Tibial nerve (tissue), 4 donors: Measurements from ENCODE around the gene MAMDC2. TPM values are rescaled to one million over a fixed set of nuclear protein-coding genes. Genes with fewer than 3 reads are reported as not detected.

ENCODE experiments used
- DNase-seq, 2 donors: peaks; one replicate each; pipeline ENCODE4 v3.0.0-alpha.2; 2019; ENCODE audit warnings: low spot score in 2 of 2
- H3K27ac ChIP-seq, 4 donors: fragments of 200-600 bp; sonication (generic) in 3 of 4; one replicate each; pipeline ENCODE4 v1.5.1; 2017 to 2019; ENCODE audit warnings: mild to moderate bottlenecking in 1 of 4
- H3K27me3 ChIP-seq, 2 donors: fragments of 200-600 bp; sonication (generic) in 1 of 2; one replicate each; pipeline versions ENCODE4 v1.5.1 to v1.6.0; 2017 to 2019
- H3K36me3 ChIP-seq, 3 donors: fragments of 200-600 bp; sonication (generic); one replicate each; pipeline ENCODE4 v1.5.1; 2018 to 2019
- H3K4me1 ChIP-seq, 4 donors: fragments of 200-600 bp; sonication (generic) in 3 of 4; one replicate each; pipeline ENCODE4 v1.5.1; 2017 to 2019
- H3K4me3 ChIP-seq, 4 donors: fragments of 200-600 bp; sonication (generic) in 3 of 4; one replicate each; pipeline ENCODE4 v1.5.1; 2017 to 2019; ENCODE audit warnings: mild to moderate bottlenecking in 1 of 4, moderate library complexity in 1 of 4
- H3K9me3 ChIP-seq, 4 donors: fragments of 200-600 bp; sonication (generic) in 3 of 4; one replicate each; pipeline ENCODE4 v1.5.1; 2017 to 2019
- CTCF ChIP-seq, 5 experiments: fragments of 200-600 bp in 3 of 5; fragments of 450-650 bp in 2 of 5; sonication (generic) in 3 of 5; IDR thresholded peaks; one replicate each; pipeline ENCODE4 v1.5.1; 2016 to 2019; ENCODE audit warnings: antibody characterized with exemption in 5 of 5, mild to moderate bottlenecking in 3 of 5, moderate library complexity in 2 of 5
- EP300 ChIP-seq, 2 donors: sonication (generic); formaldehyde crosslinking; IDR thresholded peaks; one replicate each; pipeline ENCODE4 v1.6.1; 2017; ENCODE audit warnings: antibody characterized with exemption in 2 of 2, mild to moderate bottlenecking in 1 of 2
- POLR2A ChIP-seq, 2 donors: fragments of 450-650 bp; IDR thresholded peaks; one replicate each; pipeline ENCODE4 v1.6.1; 2017; ENCODE audit warnings: antibody characterized with exemption in 2 of 2, mild to moderate bottlenecking in 2 of 2, moderate library complexity in 2 of 2
- WGBS, 2 donors: methylation state at CpG; one replicate each; pipeline ENCODE4 v1.1.5; 2018; 5-methylcytosine and 5-hydroxymethylcytosine counted together
- total RNA-seq, 4 donors: library from RNA; depleted of rRNA; stranded (reverse); fragments of >200 nt; gene quantifications; one replicate each; pipeline ENCODE4 v1.1.0, GENCODE V29; 2016

Gene MAMDC2
- total RNA-seq, 4 donors from 2014 or later, result 24.9 to 75.9 (median 60.8) TPM

- peaks cover 0 to 14% (median 6%) of the 10 kb centered on the region in 4 donors for H3K4me1 ChIP-seq
- no peak overlapping the region for H3K27ac ChIP-seq
- WGBS, 2 donors, result 59 to 85% methylated on average over 9 to 10 of the region's 10 CpGs
- H3K27me3 ChIP-seq, result no peaks in the 10 kb centered on the region
- H3K36me3 ChIP-seq, result peaks cover 0 to 9% (median 0%) of the 10 kb centered on the region in 3 donors
- DNase-seq, result no peak
- no peak for TF ChIP-seq CTCF (IDR thresholded peaks at IDR 0.05)
- no peak for TF ChIP-seq POLR2A (IDR thresholded peaks at IDR 0.05)
- TF ChIP-seq EP300 (IDR thresholded peaks at IDR 0.05), result no peak
- no peak overlapping the region for H3K4me3 ChIP-seq
- no peaks in the 10 kb centered on the region for H3K9me3 ChIP-seq
These were observed 62.9 kb downstream of the MAMDC2 start for GRCh38 chr9:70106571-70106970.

GRCh38 chr9:70107558-70107957 is 63.9 kb downstream of the MAMDC2 start:
- Histone ChIP-seq H3K27ac (no peak overlapping the region), H3K27me3 (no peaks in the 10 kb centered on the region), H3K4me1 (peaks cover 0 to 14% (median 6%) of the 10 kb centered on the region in 4 donors), H3K36me3 (peaks cover 0 to 16% (median 0%) of the 10 kb centered on the region in 3 donors), H3K9me3 (no peaks in the 10 kb centered on the region), H3K4me3 (no peak overlapping the region)
- TF ChIP-seq POLR2A (IDR thresholded peaks at IDR 0.05) (no peak), EP300 (IDR thresholded peaks at IDR 0.05) (no peak), CTCF (IDR thresholded peaks at IDR 0.05) (no peak)
- no peak for DNase-seq
- WGBS, 2 donors, result 96 to 100% methylated on average over 1 of the region's 1 CpG

- H3K4me3 ChIP-seq, result no peak overlapping the region
- no peaks in the 10 kb centered on the region for H3K9me3 ChIP-seq
- DNase-seq, result no peak
- H3K27ac ChIP-seq, result no peak overlapping the region
- H3K4me1 ChIP-seq, result peaks cover 0 to 20% (median 6%) of the 10 kb centered on the region in 4 donors
- no peak for TF ChIP-seq POLR2A (IDR thresholded peaks at IDR 0.05)
- no peak for TF ChIP-seq EP300 (IDR thresholded peaks at IDR 0.05)
- TF ChIP-seq CTCF (IDR thresholded peaks at IDR 0.05), result no peak
- H3K36me3 ChIP-seq, result peaks cover 0 to 23% (median 0%) of the 10 kb centered on the region in 3 donors
- WGBS, 2 donors, result 87 to 90% methylated on average over 3 of the region's 3 CpGs
- H3K27me3 ChIP-seq, result no peaks in the 10 kb centered on the region
These were observed 64.5 kb downstream of the MAMDC2 start for GRCh38 chr9:70108181-70108580.

GRCh38 chr9:70110194-70111041 is 66.8 kb downstream of the MAMDC2 start:
- DNase-seq, result no peak
- WGBS, 2 donors, result 44 to 52% methylated on average over 6 of the region's 6 CpGs
- no peaks in the 10 kb centered on the region for H3K9me3 ChIP-seq
- no peaks in the 10 kb centered on the region for H3K27me3 ChIP-seq
- peaks cover 0 to 26% (median 0%) of the 10 kb centered on the region in 3 donors for H3K36me3 ChIP-seq
- H3K4me3 ChIP-seq, result no peak overlapping the region
- H3K27ac ChIP-seq, result peak overlapping the region in 2 of 4 donors; percentile 8 to 40
- TF ChIP-seq CTCF (IDR thresholded peaks at IDR 0.05) (no peak), EP300 (IDR thresholded peaks at IDR 0.05) (no peak), POLR2A (IDR thresholded peaks at IDR 0.05) (no peak)
- peaks cover 0 to 23% (median 6%) of the 10 kb centered on the region in 4 donors for H3K4me1 ChIP-seq

GRCh38 chr9:70111042-70111602 is 67.5 kb downstream of the MAMDC2 start:
- H3K9me3 ChIP-seq, result no peaks in the 10 kb centered on the region
- no peak overlapping the region for H3K4me3 ChIP-seq
- peak; percentile 79 to 87 for DNase-seq
- peak overlapping the region in 2 of 4 donors; percentile 3 to 40 for H3K27ac ChIP-seq
- TF ChIP-seq EP300 (IDR thresholded peaks at IDR 0.05) (peak in 1 of 2 donors; percentile 49), POLR2A (IDR thresholded peaks at IDR 0.05) (no peak), CTCF (IDR thresholded peaks at IDR 0.05) (peak; percentile 80 to 88 (median 83))
- H3K36me3 ChIP-seq, result peaks cover 0 to 26% (median 0%) of the 10 kb centered on the region in 3 donors
- WGBS, 2 donors, result 21 to 22% methylated on average over 4 of the region's 4 CpGs
- peaks cover 0 to 23% (median 6%) of the 10 kb centered on the region in 4 donors for H3K4me1 ChIP-seq
- no peaks in the 10 kb centered on the region for H3K27me3 ChIP-seq
